HCT116 (cell line): ENCODE results near the gene PFDN2. TPM values are rescaled to one million over a fixed set of nuclear protein-coding genes. Genes with fewer than 3 reads are reported as not detected.

Source experiments
- ATAC-seq: fragments of 200-7000 bp; cut with Tn5 transposase; 2 replicates; pipeline ENCODE4 v1.9.1; 2020; ENCODE audit warnings: mild to moderate bottlenecking, moderate library complexity
- BruUV-seq: library from RNA; stranded (reverse); fragments of 400-500 nt; replicated peaks from 2 replicates; lab custom pipeline; 2021; lab: Mats Ljungman, UMichigan
- CTCF ChIA-PET: fragments of 300-600 bp; sonication (Branson Sonifier 250); formaldehyde crosslinking; loops from one replicate; lab custom pipeline; 2021; ENCODE audit warnings: antibody characterized with exemption; lab: Charles Lee
- POLR2A ChIA-PET: fragments of 300-600, 350-600 bp; sonication (Branson Sonifier 250); formaldehyde crosslinking; loops from one replicate; lab custom pipeline; 2021; ENCODE audit warnings: antibody characterized with exemption; lab: Charles Lee
- RAD21 ChIA-PET, 2 experiments: fragments of 300-600 bp; sonication (Branson Sonifier 250); formaldehyde crosslinking; loops; one replicate each; lab custom pipeline; 2023; ENCODE audit warnings: low total read pairs in 2 of 2; ENCODE audit not compliant: uncharacterized antibody in 2 of 2, unreplicated experiment in 2 of 2, low non-redundant PET in 1 of 2; lab: Charles Lee
- DNase-seq: peaks from one replicate; pipeline ENCODE4 v3.0.0-alpha.2; 2010; ENCODE audit warnings: low read depth, low spot score
- H2AFZ ChIP-seq: fragments of 200-600 bp; shearing (Covaris generic), sonication (generic); 2 replicates; pipeline ENCODE4 v1.6.1; 2017; ENCODE audit warnings: low read depth, mixed run types, mixed read lengths, antibody characterized with exemption, low read length; ENCODE audit not compliant: poor library complexity, severe bottlenecking
- H3K27ac ChIP-seq: 2 replicates; pipeline ENCODE4 v1.5.1; 2012; ENCODE audit warnings: low read depth, low read length
- H3K27me3 ChIP-seq: fragments of 200-600 bp; sonication (generic); 2 replicates; pipeline ENCODE4 v1.6.1; 2016; ENCODE audit warnings: mixed run types, low read length, mixed read lengths; ENCODE audit not compliant: insufficient read depth
- H3K36me3 ChIP-seq, 2 experiments: fragments of 200-500 bp in 1 of 2; fragments of 200-600 bp in 1 of 2; sonication (Bioruptor generic) in 1 of 2; sonication (generic) in 1 of 2; 2 replicates each; pipeline versions ENCODE4 v1.5.1 to v1.6.1; 2014 to 2016; ENCODE audit warnings: low read length in 2 of 2, inconsistent platforms in 1 of 2, mixed read lengths in 1 of 2, mixed run types in 1 of 2; ENCODE audit not compliant: insufficient read depth in 2 of 2, control insufficient read depth in 1 of 2
- H3K4me1 ChIP-seq, 2 experiments: fragments of 200-600 bp in 1 of 2; sonication (generic) in 1 of 2; 2 replicates each; pipeline versions ENCODE4 v1.5.1 to v1.6.1; 2012 to 2017; ENCODE audit warnings: low read length in 2 of 2, inconsistent platforms in 1 of 2, mild to moderate bottlenecking in 1 of 2, mixed read lengths in 1 of 2, mixed run types in 1 of 2, moderate library complexity in 1 of 2; ENCODE audit not compliant: insufficient read depth in 2 of 2, control insufficient read depth in 1 of 2
- H3K4me2 ChIP-seq: fragments of 200-600 bp; sonication (generic); 2 replicates; pipeline ENCODE4 v1.6.1; 2017; ENCODE audit warnings: mixed run types, low read length, mixed read lengths
- H3K4me3 ChIP-seq, 2 experiments: fragments of 200-600 bp in 1 of 2; sonication (generic) in 1 of 2; replicated peaks in 1 of 2; 2 replicates each; pipeline ENCODE4 v1.5.1; 2011 to 2016; ENCODE audit warnings: low read length in 2 of 2, control low read depth in 1 of 2, low read depth in 1 of 2, mild to moderate bottlenecking in 1 of 2, mixed read lengths in 1 of 2, mixed run types in 1 of 2
- H3K79me2 ChIP-seq: fragments of 200-600 bp; sonication (generic); 2 replicates; pipeline ENCODE4 v1.6.1; 2017; ENCODE audit warnings: mild to moderate bottlenecking, mixed run types, low read length, moderate library complexity, mixed read lengths; ENCODE audit not compliant: insufficient read depth
- H3K9ac ChIP-seq: fragments of 200-600 bp; sonication (generic); 2 replicates; pipeline ENCODE4 v1.6.1; 2016; ENCODE audit warnings: low read length, mixed read lengths
- H3K9me2 ChIP-seq: fragments of 200-600 bp; sonication (generic), shearing (Covaris generic); 2 replicates; pipeline ENCODE4 v1.6.1; 2017; ENCODE audit warnings: mixed run types, mild to moderate bottlenecking, moderate library complexity; ENCODE audit not compliant: insufficient read depth
- H3K9me3 ChIP-seq, 2 experiments: fragments of 200-500 bp in 1 of 2; fragments of 200-600 bp in 1 of 2; sonication (Bioruptor generic) in 1 of 2; sonication (generic) in 1 of 2; 2 replicates each; pipeline ENCODE4 v1.6.1; 2014 to 2017; ENCODE audit warnings: low read length in 2 of 2, mixed read lengths in 2 of 2, inconsistent platforms in 1 of 2, low read depth in 1 of 2, mild to moderate bottlenecking in 1 of 2, mixed run types in 1 of 2, moderate library complexity in 1 of 2; ENCODE audit not compliant: control insufficient read depth in 1 of 2, insufficient read depth in 1 of 2
- H4K20me1 ChIP-seq: fragments of 200-600 bp; sonication (generic), shearing (Covaris generic); 2 replicates; pipeline ENCODE4 v1.6.1; 2017; ENCODE audit warnings: mixed run types, mild to moderate bottlenecking, moderate library complexity; ENCODE audit not compliant: insufficient read depth
- FOSL1 ChIP-seq: IDR thresholded peaks from 2 replicates; pipeline ENCODE4 v1.6.1; 2012; ENCODE audit warnings: low read depth
- JUND ChIP-seq: IDR thresholded peaks from 2 replicates; pipeline ENCODE4 v1.6.1; 2012
- SIN3A ChIP-seq: IDR thresholded peaks from 2 replicates; pipeline ENCODE4 v1.6.1; 2012; ENCODE audit warnings: low read depth
- ZNF274 ChIP-seq: fragments of 200-500 bp; sonication (Bioruptor generic); IDR thresholded peaks from 2 replicates; pipeline ENCODE4 v1.6.1; 2014; ENCODE audit warnings: mild to moderate bottlenecking, low read depth, low read length, inconsistent platforms
- intact Hi-C: fragments of 100-400 bp; cut with micrococcal nuclease; formaldehyde crosslinking; loops from 2 replicates; pipeline ENCODE4 v1.10.0; 2022
- total RNA-seq: library from RNA; stranded (reverse); gene quantifications from one replicate; pipeline ENCODE4 v1.2.1, GENCODE V29; 2021; ENCODE audit not compliant: unreplicated experiment
- TF ChIP-seq, protein P1 (sequence below): IDR thresholded peaks from 2 replicates; pipeline ENCODE4 v1.6.1; 2011; ENCODE audit warnings: mild to moderate bottlenecking, low read length, moderate library complexity; ENCODE audit not compliant: insufficient replicate concordance; ENCODE audit errors: extremely low read depth
- TF ChIP-seq, protein P2 (sequence below): IDR thresholded peaks from 2 replicates; pipeline ENCODE4 v1.6.1; 2012
- TF ChIP-seq, protein P3 (sequence below): IDR thresholded peaks from 2 replicates; pipeline ENCODE4 v1.6.1; 2012; ENCODE audit warnings: low read depth

Gene PFDN2
- total RNA-seq, 1 experiment from 2014 or later: 179 TPM

DNA sequence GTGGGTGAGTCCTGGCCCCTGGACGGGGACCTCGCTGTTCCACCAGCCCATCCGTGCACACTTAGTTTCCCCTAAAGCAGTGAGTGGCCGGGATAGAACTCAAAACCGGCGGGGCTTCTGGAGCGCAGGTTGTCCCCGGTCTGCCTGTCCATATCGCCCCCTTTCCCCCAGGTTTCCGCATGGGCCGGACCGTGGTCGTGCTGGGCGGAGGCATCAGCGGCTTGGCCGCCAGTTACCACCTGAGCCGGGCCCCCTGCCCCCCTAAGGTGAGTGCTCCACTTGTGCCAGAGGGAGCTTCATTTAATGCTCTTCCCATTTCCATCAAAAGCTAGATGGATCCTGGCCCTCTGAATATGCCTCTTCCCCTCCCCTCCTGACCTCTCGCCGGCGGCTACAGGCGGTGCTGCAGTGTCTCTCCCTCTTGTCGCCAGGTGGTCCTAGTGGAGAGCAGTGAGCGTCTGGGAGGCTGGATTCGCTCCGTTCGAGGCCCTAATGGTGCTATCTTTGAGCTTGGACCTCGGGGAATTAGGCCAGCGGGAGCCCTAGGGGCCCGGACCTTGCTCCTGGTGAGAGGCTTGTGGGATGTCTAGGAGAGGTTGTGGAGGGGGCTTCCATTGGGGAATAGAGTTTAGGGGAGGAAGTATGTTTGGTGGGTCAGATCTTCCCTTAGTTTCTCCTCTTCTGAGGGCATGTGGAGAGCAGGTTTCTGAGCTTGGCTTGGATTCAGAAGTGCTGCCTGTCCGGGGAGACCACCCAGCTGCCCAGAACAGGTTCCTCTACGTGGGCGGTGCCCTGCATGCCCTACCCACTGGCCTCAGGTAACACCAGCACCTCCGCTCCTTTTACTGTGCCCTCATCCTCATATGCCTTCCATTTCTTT, 49.1 kb upstream of the PFDN2 start:
- Histone ChIP-seq H3K4me2 (peak overlapping the region; percentile 87), H2AFZ (no peak overlapping the region), H3K36me3 (peaks cover 11 to 33% of the 10 kb centered on the region in 2 experiments; a peak in 2 of 4 replicates), H3K27ac (peak overlapping the region; percentile 65), H3K9me2 (no peaks in the 10 kb centered on the region), H3K79me2 (no peaks in the 10 kb centered on the region; the same call in 1 of the 2 replicates), H3K4me1 (peaks cover 3 to 31% of the 10 kb centered on the region in 2 experiments; a peak in 3 of 4 replicates), H3K9ac (peak overlapping the region; percentile 82), H4K20me1 (no peaks in the 10 kb centered on the region), H3K4me3 (peak overlapping the region; percentile 71 to 82), H3K9me3 (no peaks in the 10 kb centered on the region), H3K27me3 (no peaks in the 10 kb centered on the region)
- CTCF ChIA-PET: interaction anchor here (0.8 to 2.8 kb wide), 9 partner anchors 10 to 575 kb away, joined by 3 to 10 read pairs (median 7); partner anchors contain the start of genes B4GALT3, DEDD, NDUFS2 and TOMM40L
- no peak for TF ChIP-seq FOSL1
- no peak for TF ChIP-seq SIN3A
- no peak for TF ChIP-seq ZNF274
- TSS peak; percentile 39 for BruUV-seq
- no peak for DNase-seq
- RAD21 ChIA-PET: no interaction called here
- intact Hi-C loops: no loop called here
- POLR2A ChIA-PET: interaction anchor here (0.7 to 3.1 kb wide), 14 partner anchors 9 to 215 kb away, joined by 3 to 24 read pairs (median 6); partner anchors contain the start of genes B4GALT3, DEDD, NDUFS2 and NIT1
- ATAC-seq: peak; percentile 24

DNA sequence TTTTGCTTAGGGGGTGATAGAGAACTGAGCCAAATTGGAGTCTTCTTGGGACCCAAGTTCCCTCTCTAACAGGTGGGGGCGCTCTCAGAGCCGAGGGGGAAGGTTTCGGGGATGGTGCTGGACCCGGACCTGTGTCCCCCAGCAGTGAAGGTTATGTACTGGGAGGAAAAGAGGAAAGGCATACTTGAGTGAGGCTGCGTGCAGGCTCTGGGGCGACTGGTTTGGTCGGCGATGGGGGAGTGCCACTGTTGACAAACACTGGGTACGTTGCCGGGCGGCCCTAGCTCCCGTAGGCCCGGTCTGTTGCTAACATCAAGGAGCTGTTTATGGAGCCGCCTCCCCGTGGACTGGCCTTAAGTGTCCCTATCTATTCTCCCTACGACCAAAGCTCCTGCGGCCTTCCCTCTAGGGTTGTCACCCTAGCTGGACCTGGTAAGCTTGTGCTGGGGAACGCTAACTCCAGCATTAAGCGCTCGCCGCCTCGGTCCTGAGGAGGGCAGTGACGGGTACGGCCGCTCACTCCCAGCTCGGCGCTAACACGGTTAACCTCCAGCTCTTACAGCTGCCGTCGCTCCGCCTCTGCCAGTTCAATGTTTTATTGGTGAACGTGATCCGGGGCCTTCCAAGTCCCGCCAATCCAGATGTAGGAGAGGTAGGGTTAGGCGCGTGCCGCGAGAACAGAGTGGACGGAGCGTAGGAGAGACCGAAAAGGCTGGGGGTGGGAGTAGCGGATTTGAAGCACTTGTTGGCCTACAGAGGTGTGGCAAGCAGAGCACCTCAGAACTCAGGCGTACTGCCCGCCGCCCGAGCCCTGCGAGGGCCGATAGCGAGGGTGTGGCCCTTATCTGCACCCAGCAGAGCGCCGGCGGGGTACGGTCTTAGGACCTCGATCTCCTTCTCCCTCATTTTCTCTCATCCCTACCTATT, 48.2 kb upstream of the PFDN2 start, which contains the start of gene PPOX:
TSS of gene PPOX (plus strand) at position 685 of the 927 bp plus-strand sequence. CDS start 422 bp downstream, outside the sequence.
- peak within 1 kb of the TSS; percentile 71 to 82 for H3K4me3 ChIP-seq
- H3K9me2 ChIP-seq: no peaks in the 10 kb centered on the region
- intact Hi-C loops: no loop called here
- H3K4me1 ChIP-seq: peaks cover 3 to 31% of the 10 kb centered on the region in 2 experiments; a peak in 3 of 4 replicates
- H3K36me3 ChIP-seq: peaks cover 8 to 29% of the 10 kb centered on the region in 2 experiments; a peak in 2 of 4 replicates
- ChIA-PET POLR2A (interaction anchor here (0.7 to 3.1 kb wide), 15 partner anchors 8 to 1465 kb away, joined by 3 to 24 read pairs (median 5); partner anchors contain the start of genes B4GALT3, DEDD, NDUFS2 and NIT1), RAD21 (no interaction called here), CTCF (interaction anchor here (0.8 to 2.8 kb wide), 13 partner anchors 9 to 575 kb away, joined by 3 to 10 read pairs (median 4); partner anchors contain the start of genes B4GALT3, DEDD, NDUFS2 and TOMM40L)
- H3K79me2 ChIP-seq: no peaks in the 10 kb centered on the region; the same call in 1 of the 2 replicates
- DNase-seq: peak; percentile 98
- no TSS peak for BruUV-seq
- peak; percentile 93 for ATAC-seq
- H3K9me3 ChIP-seq: no peaks in the 10 kb centered on the region
- H3K27me3 ChIP-seq: no peaks in the 10 kb centered on the region
- H3K9ac ChIP-seq: peak within 1 kb of the TSS; percentile 82
- peak within 1 kb of the TSS; percentile 65 for H3K27ac ChIP-seq
- H2AFZ ChIP-seq: no peak within 1 kb of the TSS
- H4K20me1 ChIP-seq: no peaks in the 10 kb centered on the region
- peak within 1 kb of the TSS; percentile 87 for H3K4me2 ChIP-seq
- TF ChIP-seq, protein P1, sequence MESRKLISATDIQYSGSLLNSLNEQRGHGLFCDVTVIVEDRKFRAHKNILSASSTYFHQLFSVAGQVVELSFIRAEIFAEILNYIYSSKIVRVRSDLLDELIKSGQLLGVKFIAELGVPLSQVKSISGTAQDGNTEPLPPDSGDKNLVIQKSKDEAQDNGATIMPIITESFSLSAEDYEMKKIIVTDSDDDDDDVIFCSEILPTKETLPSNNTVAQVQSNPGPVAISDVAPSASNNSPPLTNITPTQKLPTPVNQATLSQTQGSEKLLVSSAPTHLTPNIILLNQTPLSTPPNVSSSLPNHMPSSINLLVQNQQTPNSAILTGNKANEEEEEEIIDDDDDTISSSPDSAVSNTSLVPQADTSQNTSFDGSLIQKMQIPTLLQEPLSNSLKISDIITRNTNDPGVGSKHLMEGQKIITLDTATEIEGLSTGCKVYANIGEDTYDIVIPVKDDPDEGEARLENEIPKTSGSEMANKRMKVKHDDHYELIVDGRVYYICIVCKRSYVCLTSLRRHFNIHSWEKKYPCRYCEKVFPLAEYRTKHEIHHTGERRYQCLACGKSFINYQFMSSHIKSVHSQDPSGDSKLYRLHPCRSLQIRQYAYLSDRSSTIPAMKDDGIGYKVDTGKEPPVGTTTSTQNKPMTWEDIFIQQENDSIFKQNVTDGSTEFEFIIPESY: peak; percentile 92
- TF ChIP-seq FOSL1 (no peak), JUND (no peak)
- TF ChIP-seq, protein P2, sequence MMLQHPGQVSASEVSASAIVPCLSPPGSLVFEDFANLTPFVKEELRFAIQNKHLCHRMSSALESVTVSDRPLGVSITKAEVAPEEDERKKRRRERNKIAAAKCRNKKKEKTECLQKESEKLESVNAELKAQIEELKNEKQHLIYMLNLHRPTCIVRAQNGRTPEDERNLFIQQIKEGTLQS: no peak
- TF ChIP-seq, protein P3, sequence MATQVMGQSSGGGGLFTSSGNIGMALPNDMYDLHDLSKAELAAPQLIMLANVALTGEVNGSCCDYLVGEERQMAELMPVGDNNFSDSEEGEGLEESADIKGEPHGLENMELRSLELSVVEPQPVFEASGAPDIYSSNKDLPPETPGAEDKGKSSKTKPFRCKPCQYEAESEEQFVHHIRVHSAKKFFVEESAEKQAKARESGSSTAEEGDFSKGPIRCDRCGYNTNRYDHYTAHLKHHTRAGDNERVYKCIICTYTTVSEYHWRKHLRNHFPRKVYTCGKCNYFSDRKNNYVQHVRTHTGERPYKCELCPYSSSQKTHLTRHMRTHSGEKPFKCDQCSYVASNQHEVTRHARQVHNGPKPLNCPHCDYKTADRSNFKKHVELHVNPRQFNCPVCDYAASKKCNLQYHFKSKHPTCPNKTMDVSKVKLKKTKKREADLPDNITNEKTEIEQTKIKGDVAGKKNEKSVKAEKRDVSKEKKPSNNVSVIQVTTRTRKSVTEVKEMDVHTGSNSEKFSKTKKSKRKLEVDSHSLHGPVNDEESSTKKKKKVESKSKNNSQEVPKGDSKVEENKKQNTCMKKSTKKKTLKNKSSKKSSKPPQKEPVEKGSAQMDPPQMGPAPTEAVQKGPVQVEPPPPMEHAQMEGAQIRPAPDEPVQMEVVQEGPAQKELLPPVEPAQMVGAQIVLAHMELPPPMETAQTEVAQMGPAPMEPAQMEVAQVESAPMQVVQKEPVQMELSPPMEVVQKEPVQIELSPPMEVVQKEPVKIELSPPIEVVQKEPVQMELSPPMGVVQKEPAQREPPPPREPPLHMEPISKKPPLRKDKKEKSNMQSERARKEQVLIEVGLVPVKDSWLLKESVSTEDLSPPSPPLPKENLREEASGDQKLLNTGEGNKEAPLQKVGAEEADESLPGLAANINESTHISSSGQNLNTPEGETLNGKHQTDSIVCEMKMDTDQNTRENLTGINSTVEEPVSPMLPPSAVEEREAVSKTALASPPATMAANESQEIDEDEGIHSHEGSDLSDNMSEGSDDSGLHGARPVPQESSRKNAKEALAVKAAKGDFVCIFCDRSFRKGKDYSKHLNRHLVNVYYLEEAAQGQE: no peak
